Forelimb muscle (tissue), 1 donor: Measurements from ENCODE around the gene SLC27A1. TPM values are rescaled to one million over a fixed set of nuclear protein-coding genes. Genes with fewer than 3 reads are reported as not detected.
"Not testable (repeated sequence)": the region's sequence is repeated elsewhere in the genome, so short reads cannot be mapped to it uniquely, and the experiment has no call there.

Experiments
- DNase-seq: peaks from one replicate; pipeline ENCODE4 v3.0.0-alpha.2; 2013; ENCODE audit warnings: low read depth
- polyA plus RNA-seq: library from polyadenylated mRNA; unstranded; fragments of 120-200 nt; gene quantifications from one replicate; pipeline ENCODE4 v1.2.1, GENCODE V29; 2013; ENCODE audit not compliant: insufficient read length

Gene SLC27A1
- polyA plus RNA-seq, 1 donor, result 18.9 TPM

DNA sequence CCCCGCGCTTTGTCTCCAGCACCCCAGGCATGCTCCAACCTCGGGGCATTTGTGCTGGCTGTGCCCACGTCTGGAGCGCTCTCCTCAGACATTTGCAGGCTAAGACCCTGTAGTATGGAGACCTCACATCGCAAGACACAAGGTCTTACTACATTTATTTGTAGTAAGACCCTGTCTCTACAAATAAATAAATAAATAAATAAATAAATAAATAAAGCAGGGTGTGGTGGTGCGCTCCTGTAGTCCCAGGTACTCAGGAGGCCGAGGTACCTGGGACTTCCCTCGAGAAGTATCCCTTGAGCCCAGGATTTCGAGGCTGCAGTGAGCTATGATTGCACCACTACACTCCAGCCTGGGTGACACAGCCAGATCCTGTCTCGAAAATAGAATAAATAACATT is 14.2 kb upstream of the SLC27A1 start:
- DNase-seq, result no peak

DNA sequence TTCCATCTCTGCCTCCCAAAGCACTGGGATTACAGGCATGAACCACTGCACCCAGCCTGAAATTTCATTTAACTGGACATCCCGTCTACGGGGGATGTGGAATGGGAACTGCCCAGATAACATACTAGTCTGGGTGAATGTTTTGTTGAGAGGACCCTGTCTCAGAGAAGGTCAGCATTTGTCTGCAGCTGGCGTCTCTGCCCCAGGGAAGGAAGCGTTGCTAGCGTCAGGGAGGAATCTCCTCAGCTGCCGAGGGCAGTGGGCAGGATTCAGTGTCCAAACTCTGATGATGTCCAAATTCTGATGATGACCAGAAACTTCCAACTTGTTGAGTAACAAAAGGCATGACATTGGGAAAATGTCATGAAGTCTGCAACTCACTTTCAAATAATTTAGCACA is 12.7 kb upstream of the SLC27A1 start:
- DNase-seq, result no peak

DNA sequence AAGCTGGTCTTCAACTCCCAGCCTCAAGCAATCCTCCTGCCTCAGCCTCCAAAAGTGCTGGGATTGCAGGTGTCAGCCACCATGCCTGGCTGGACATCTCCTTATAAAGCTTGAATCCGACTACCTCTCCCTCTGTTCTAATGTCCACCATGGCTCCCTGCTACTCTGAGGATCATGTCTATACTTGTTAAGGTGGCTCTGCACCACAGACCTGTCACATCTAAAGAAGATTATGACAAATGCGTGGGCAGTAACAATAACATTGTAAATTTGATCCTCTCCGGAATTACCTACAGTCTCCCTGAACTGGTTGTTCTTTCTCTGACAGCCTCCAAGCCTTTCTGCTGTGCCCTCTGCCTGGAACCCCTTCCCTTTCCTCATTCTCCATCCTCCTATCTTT is 11.4 kb upstream of the SLC27A1 start:
- no peak for DNase-seq

DNA sequence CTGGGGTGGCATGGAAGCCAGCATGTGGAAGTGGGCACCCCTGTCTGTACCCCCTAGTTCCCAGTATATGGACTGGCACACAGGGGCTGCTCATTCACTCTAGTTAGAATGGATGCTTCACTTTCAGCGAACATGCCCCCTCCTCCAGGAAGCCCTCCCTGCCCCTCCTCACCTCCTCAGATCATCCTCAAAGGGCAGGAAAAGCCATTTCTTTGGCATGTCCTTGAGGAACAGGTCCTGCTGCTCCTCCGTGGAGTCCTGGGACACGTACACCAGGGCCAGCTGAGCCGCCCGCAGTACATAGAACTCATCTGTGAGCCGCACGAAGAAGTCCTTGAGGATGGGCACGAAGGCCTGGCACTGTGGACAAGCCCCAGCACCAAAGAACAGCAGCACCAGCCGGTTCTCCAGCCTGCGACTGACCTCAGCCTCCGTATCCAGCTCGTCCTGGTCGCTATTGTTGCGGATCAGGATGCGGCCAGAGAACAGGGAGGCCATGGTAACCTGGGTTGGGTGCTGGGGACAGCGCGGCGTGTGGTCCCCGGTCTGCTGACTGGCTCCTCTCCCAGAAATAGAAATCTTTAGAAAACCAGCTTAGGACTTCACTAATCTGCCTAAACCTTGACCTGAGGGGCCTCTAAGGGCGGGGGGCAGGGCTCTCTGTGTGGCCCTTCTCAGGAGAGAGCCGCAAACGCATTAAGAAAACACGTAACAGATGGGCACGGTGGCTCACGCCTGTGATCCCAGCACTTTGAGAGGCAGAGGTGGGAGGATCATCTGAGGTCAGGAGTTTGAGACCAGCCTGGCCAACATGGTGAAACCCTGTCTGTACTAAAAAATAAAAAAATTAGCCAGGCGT is 9.7 kb upstream of the SLC27A1 start, which contains the start of gene NXNL1:
Gene NXNL1, minus strand, starts transcription at position 555 of the 859 bp plus-strand sequence. Its CDS starts 57 bp downstream, at position 498.
- no peak for DNase-seq

DNA sequence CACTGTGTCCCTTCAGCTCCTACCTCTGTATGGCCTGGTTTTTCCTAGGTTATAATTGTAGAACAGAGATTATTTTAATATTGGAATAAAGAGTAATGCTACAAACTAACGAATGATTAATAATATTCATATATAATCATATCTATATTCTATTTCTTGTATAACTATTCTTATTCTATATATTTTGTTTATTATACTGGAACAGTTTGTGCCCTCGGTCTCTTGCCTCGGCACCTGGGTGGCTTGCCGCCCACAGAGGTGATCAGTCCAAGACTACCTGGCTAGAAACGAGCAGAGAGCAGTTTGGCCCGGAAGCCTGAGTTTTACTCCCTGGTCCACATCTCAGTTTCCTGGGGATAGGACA is 3.9 kb upstream of the SLC27A1 start:
- DNase-seq, result no peak

DNA sequence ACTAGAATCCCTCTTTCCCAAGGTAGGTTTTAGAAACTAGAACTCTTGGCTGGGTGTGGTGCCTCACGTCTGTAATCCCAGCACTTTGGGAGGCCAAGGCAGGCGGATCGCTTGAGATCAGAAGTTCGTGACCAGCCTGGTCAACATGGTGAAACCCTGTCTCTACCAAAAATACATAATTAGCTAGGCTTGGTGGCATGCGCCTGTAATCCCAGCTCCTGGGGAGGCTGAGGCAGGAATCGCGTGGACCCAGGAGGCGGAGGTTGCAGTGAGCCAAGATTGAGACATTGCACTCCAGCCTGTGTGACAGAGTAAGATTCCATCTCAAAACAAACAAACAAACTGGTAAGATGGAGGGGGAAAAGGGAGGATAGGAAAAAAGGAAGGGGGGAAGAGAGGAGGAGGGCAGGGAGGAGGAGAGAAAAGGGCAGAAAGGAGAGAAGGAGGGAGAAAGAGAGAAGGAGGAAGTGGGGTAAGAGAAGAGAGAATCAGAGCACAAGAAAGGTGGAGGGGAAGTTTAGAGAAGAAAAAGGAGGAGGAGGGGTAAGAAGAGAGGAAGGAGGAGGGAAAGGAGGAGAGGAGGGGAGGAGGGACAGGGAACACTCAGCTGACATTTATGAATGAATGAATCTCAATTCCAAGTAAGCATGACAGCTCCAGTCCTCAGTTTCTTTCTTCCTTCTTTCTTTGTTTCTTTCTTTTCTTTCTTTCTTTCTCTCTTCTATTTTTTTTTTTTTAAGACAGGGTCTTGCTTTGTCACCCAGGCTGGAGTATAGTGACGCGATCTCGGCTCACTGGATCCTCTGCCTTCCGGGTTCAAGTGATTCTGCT is 2.6 kb upstream of the SLC27A1 start:
- DNase-seq, result no peak

DNA sequence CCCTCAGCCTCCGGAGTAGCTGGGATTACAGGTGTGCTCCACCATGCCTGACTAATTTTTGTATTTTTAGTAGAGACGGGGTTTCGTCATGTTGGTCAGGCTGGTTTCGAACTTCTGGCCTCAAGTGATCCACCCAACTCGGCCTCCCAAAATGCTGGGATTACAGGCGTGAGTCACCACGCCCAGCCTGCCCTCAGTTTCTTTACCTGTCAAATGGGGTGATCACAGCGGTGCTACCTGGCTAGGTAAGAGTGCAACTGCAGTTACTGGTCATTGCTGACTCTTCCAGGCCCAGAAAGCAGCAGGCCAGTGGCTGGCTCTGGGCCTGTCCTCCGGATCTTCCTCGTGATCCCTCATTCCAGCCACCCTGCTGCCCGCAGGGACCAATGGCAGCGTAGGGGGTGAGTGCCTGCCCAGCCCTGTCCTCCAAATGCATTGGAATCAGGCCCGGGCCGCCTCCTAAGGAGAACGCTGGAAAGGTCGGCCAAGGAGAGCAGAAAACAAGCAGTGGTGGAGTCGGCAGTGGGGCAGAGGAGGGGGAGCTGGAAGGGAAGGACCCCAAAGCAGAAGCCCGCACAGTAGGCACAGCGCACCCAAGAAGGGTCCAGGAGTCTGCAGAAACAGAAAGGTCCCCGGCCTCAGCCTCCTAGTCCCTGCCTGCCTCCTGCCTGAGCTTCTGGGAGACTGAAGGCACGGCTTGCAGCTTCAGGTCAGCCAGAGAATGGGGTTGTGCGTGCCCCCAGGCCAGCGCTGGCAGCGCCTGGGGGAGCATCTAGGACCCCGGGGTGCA is 1.8 kb upstream of the SLC27A1 start:
- no peak for DNase-seq

DNA sequence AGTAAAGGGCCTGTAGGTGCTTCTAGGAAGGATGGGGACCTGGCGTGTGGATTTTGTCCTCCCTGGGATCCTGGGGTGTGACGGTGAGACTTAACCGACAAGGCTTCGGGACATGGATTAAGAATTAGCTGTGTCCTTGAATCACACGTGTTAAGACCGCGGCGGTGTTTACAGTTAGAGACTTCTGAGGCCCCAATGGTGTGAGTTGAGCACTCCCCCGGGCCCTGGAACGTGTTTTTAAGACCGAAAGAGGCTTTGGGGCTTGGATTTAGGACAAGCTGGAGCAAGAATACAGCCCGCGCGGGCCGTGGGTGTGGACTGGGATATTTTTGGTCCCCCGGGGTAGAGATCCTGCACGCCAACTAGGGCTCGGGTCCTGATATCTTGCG is 1.2 kb upstream of the SLC27A1 start:
- no peak for DNase-seq

DNA sequence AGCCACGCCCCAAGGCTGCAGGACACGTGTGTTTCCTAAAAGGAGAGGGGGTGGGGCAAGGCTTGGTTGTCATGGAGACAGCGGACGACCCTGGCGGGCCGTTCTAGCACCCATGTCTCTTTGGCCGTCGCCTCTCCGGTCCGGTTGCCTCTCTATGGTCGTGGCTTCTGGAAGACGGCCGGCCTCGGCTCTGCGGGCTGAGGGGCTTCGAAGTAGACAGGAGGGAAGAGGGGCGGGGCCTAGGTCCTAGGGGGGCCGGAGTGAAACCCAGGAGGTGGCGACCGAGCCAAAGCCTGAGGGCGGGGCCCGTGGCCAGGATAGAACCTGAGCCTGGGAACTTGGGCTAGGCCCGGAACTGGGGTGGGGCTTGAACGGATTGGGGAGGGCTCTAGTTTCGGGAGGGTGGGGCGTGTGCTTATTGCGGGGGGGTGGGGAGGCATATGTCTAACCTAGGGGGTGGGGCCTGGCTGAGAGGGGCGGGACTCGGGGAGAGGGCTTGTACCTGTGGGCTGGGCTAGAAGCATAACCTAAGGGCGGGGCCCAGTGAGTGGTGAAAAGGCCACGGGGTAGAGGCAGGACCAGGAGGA is 750 bp upstream of the SLC27A1 start:
- DNase-seq, result peak; percentile 70

DNA sequence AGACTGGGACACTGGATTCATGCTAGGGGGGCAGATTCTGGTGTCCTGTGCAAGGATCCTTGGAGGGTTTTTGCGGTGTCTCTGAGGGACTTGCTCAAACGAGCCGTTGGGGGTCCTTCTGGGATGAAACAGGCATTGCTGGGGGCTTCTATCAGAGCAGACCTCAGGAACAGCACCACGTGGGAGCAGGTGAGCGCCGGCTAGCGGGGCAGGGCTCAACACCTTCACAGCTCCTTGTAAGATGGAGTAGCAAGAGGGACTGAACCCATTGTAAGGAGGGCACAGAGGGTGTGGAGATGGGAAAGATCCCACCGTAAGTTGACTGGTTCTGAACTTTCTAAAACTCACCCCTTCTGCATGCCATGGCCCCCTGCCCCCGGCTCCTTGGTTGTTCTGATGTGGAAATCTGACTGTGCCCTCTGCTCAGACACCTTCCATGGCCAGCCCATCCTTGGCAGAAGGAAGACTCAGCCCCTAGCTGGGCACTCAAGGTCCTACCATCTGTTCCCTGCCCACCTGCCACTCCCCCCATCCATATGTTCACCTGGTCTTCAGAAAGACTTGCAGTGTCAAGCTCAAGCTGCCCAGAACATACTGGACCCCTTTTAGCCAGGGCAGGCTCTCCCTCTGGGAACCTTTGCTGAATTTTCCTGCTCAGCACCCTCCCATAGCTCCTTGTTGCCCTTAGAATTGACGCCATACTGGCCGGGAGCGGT is 1.2 kb downstream of the SLC27A1 start:
- DNase-seq, result no peak

DNA sequence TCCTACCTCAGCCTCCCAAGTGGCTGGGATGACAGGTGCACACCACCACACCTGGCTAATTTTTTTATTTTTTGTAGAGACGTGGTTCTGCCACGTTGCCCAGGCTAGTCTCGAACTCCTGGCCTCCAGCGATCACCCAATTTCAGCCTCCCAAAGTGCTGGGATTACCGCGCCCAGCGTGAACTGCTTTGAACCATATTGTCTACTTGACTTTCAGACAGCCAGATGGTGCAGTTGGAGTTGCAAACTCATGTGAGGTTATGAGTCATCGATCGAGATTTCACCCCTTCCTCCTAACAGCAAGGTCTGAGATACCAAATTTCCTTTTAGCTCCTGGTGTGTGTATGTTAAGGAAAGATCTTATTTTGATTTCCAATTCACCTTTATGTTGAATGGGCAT is 2.7 kb downstream of the SLC27A1 start:
- no peak for DNase-seq

DNA sequence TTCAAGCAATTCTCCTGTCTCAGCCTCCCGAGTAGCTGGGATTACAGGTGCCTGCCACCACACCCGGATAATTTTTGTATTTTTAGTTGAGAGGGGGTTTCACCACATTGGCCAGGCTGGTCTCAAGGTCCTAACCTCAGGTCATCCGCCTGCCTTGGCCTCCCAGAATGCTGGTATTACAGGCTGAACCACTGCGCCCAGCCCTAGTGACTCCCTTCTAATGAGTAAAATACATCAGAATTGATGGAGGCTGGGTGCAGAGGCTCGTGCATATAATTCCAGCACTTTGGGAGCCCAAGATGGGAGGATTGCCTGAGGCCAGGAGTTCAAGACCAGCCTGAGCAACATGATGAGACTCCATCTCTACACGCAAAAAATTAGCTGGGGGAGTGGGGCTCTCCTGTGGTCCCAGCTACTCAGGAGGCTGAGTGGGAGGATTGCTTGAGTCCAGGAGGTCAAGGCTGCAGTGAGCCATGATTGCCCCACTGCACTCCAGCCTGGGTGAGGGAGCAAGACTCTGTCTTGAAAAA is 4.8 kb downstream of the SLC27A1 start:
- not testable (repeated sequence) for DNase-seq

DNA sequence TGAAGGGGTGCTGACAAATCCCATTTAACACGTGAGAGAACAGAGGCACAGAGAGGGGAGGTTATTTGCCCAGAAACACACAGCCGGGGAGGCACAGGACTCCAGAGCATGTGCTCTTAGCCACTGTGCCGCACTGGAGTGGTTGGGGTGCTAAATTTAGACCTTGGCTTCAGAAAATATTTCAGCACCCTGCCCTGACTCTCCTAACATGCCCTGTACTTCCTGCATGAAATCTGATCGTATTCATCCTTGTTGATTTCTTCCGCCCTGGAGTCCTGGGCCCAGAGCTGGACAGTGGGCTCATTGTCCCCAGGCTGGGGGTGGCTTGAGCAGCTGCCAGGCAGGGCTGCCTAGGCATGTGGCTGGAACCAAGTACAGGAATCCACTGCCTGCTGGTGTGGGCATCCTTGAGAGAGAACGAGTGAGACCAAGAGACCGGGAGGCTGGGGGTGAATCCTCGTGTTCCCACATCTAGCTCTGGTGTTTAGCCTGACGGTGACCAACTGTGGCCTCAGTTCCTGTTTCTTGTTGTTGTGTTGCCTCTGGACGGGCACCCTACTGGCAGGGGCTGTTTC is 5.3 kb downstream of the SLC27A1 start:
- no peak for DNase-seq

DNA sequence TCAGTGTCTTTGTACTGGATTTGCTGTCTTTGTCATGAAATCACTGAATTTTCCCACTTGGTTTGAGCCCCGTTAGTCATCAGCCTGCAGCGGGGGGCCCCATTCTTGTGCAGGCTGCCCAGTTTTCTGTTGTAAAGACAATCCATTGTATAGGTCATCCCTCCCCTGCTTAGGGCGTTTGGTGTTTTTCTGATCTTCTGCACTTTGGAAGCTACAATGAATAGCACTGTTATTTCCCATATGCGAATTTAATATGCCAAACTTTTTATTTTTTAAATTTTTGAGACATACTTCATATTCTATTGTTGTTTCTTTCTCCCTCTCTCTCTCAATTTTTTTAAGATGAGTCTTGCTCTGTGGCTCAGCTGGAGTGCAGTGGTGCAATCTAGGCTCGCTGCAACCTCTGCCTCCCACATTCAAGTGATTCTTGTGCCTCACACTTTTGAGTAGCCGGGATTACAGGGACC is 9.0 kb downstream of the SLC27A1 start:
- DNase-seq, result no peak

DNA sequence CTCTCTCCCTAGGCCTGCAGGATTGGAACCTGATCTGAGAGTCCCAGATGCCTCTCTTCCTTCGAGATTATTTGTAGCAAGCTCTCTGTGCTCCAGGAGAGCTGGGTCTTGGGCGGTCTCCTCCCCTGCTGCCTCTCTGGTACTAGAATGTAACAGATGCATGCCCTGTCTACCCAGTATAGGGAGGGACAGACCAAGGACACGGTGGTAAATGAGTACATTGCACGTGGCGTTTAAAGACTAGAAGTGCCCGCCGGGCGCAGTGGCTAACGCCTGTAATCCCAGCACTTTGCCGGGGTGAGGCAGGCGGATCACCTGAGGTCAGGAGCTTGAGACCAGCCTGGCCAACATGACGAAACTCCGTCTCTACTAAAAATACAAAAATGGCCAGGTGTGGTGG is 11.7 kb downstream of the SLC27A1 start:
- DNase-seq, result no peak

DNA sequence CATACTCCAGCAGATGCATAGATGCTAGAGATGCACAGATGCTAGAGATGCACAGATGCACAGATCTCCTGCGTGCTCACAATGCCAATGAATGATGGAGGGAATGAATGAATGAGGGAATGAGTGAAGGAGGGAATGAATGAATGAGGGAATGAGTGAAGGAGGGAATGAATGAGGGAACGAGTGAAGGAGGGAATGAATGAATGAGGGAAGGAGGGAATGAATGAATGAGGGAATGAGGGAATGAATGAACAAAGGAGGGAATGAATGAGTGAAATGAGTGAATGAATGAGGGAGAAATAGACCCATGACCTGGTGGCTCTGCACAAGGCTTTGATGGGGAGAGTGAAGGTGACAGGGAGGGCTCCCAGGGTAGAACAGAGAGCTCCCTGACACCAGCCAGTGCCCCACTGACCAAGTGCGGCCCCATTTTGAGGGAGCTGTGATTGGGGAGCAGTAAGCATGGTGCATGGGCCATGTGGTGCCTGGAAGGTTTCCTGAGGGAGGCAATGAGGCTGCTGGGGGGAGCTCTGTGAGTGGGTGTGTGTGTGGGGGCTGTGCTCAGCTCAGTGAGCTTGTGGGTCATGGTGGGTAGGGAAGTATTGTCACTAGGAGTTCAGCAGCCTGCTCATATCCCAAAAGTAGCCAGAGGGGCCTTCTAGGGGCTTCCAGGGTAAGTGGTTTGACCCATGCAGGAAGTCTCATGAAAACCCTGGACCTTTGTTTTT is 12.7 kb downstream of the SLC27A1 start:
- DNase-seq, result no peak

DNA sequence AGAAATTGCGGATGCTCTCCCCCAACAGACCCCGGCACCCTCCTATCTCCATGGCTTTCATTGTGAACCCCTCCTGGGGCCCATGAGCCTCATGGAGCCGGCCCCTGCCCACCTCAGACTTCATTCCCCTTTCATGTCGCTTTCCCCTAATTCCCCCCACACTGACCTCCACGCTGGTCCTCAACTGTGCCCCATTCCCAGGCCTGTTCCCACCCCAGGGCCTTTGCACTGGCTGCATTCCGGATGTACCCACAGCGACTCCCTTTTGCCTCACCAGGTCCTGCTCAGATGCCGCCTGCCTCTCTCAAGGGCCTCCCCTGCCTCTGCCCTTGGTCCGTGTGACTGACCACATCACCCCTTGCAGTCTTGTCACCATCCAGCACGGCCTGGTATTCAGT is 13.3 kb downstream of the SLC27A1 start:
- no peak for DNase-seq

DNA sequence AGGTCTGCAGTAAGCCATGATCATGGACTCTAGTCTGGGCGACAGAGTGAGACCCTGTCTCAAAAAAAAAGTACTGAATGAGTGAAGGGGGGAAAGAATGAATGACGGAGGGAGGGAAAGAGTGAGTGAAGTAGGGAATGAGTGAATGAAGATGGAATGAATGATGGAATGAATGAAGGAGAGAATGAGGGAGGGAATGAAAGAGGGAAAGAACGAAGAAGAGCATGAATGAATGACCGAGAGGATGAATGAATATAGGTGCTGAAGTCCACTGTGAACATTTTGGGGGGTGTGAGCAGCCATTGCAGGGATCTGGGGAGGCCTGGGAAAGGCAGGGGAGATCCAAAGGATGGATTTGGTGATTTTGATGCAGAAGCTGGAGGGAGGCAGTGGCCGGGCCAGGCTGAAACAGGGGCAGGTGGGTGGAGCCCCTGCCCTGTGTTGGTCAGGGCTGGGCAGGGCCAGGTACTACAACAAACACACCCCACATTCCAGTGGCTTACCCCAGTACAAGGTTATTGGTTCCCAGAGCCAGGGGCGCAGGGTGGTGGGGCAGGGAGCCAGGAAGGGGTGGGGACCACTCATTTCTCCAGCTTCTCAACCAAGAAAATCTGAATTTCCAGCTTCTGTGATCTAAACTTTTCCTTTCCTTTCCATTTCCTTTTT is 14.3 kb downstream of the SLC27A1 start:
- DNase-seq, result no peak
